ENCODE measurements around the gene WNT7B. TPM values are rescaled to one million over a fixed set of nuclear protein-coding genes. Genes with fewer than 3 reads are reported as not detected.

The WNT7B gene
- total RNA-seq, 2 donors from 2014 or later, result not detected

GRCh38 chr22:45879552-45879949, 97.4 kb downstream of the WNT7B start:
- H3K4me1 Mint-ChIP-seq, result no peaks in the 10 kb centered on the region
- H3K36me3 Mint-ChIP-seq (ENCODE audit: low read depth), result no peaks in the 10 kb centered on the region
- DNase-seq (no peak), ATAC-seq (no peak)
- no peak overlapping the region for H3K27ac Mint-ChIP-seq
- H3K9me3 ChIP-seq (ENCODE audit: control insufficient read depth, low read length, poor library complexity, severe bottlenecking), result no peaks in the 10 kb centered on the region
- peaks cover 66% of the 10 kb centered on the region for H3K27me3 Mint-ChIP-seq
- H3K4me3 Mint-ChIP-seq, result no peak overlapping the region

- no peak for ATAC-seq
- Mint-ChIP-seq H3K27me3 (peaks cover 66% of the 10 kb centered on the region), H3K4me3 (no peak overlapping the region), H3K27ac (no peak overlapping the region), H3K4me1 (no peaks in the 10 kb centered on the region), H3K36me3 (ENCODE audit: low read depth) (no peaks in the 10 kb centered on the region)
- DNase-seq, result no peak
- no peaks in the 10 kb centered on the region for H3K9me3 ChIP-seq (ENCODE audit: control insufficient read depth, low read length, poor library complexity, severe bottlenecking)
Measured at GRCh38 chr22:45878901-45879551, 97.9 kb downstream of the WNT7B start.

GRCh38 chr22:45878051-45878781, 98.7 kb downstream of the WNT7B start:
- no peaks in the 10 kb centered on the region for H3K9me3 ChIP-seq (ENCODE audit: control insufficient read depth, low read length, poor library complexity, severe bottlenecking)
- no peak overlapping the region for H3K27ac Mint-ChIP-seq
- no peaks in the 10 kb centered on the region for H3K4me1 Mint-ChIP-seq
- no peak for DNase-seq
- peaks cover 60% of the 10 kb centered on the region for H3K27me3 Mint-ChIP-seq
- no peak overlapping the region for H3K4me3 Mint-ChIP-seq
- no peaks in the 10 kb centered on the region for H3K36me3 Mint-ChIP-seq (ENCODE audit: low read depth)
- no peak for ATAC-seq

GRCh38 chr22:45877651-45878050, 99.3 kb downstream of the WNT7B start:
- H3K4me3 Mint-ChIP-seq, result no peak overlapping the region
- H3K27me3 Mint-ChIP-seq, result peaks cover 59% of the 10 kb centered on the region
- DNase-seq (no peak), ATAC-seq (no peak)
- no peaks in the 10 kb centered on the region for H3K9me3 ChIP-seq (ENCODE audit: control insufficient read depth, low read length, poor library complexity, severe bottlenecking)
- H3K36me3 Mint-ChIP-seq (ENCODE audit: low read depth), result no peaks in the 10 kb centered on the region
- H3K4me1 Mint-ChIP-seq, result no peaks in the 10 kb centered on the region
- H3K27ac Mint-ChIP-seq, result no peak overlapping the region

DNA sequence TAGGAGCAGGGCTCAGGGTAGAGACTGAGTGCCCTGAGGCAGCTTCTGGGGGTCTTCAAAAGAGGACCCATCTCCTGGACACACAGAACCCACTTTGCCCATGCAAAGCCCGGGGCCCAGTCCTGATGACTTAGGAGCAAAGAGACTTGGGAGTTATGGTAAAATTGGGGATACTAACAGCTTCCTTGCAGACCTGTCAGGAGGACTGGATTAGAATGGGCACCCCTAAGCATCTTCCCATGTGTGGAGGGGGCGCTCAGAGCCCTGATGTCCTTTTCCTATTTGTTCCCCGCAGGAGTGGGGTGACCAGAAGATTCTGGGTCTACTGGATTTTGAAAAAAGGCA, 100.0 kb downstream of the WNT7B start:
- H3K36me3 Mint-ChIP-seq (ENCODE audit: low read depth), result no peaks in the 10 kb centered on the region
- ATAC-seq (no peak), DNase-seq (no peak)
- no peaks in the 10 kb centered on the region for H3K4me1 Mint-ChIP-seq
- no peaks in the 10 kb centered on the region for H3K9me3 ChIP-seq (ENCODE audit: control insufficient read depth, low read length, poor library complexity, severe bottlenecking)
- H3K27ac Mint-ChIP-seq, result no peak overlapping the region
- peaks cover 55% of the 10 kb centered on the region for H3K27me3 Mint-ChIP-seq
- no peak overlapping the region for H3K4me3 Mint-ChIP-seq

GRCh38 chr22:45876136-45877035, 100.6 kb downstream of the WNT7B start:
- Mint-ChIP-seq H3K36me3 (ENCODE audit: low read depth) (no peaks in the 10 kb centered on the region), H3K4me3 (no peak overlapping the region), H3K27ac (no peak overlapping the region), H3K4me1 (no peaks in the 10 kb centered on the region), H3K27me3 (peaks cover 49% of the 10 kb centered on the region)
- DNase-seq (no peak), ATAC-seq (no peak)
- no peaks in the 10 kb centered on the region for H3K9me3 ChIP-seq (ENCODE audit: control insufficient read depth, low read length, poor library complexity, severe bottlenecking)

- DNase-seq (no peak), ATAC-seq (no peak)
- no peaks in the 10 kb centered on the region for H3K9me3 ChIP-seq (ENCODE audit: control insufficient read depth, low read length, poor library complexity, severe bottlenecking)
- Mint-ChIP-seq H3K4me3 (no peak overlapping the region), H3K27me3 (peaks cover 38% of the 10 kb centered on the region), H3K4me1 (peaks cover 4% of the 10 kb centered on the region), H3K27ac (no peak overlapping the region), H3K36me3 (ENCODE audit: low read depth) (peaks cover 11% of the 10 kb centered on the region)
Measured at GRCh38 chr22:45872659-45873263, 104.2 kb downstream of the WNT7B start.

DNA sequence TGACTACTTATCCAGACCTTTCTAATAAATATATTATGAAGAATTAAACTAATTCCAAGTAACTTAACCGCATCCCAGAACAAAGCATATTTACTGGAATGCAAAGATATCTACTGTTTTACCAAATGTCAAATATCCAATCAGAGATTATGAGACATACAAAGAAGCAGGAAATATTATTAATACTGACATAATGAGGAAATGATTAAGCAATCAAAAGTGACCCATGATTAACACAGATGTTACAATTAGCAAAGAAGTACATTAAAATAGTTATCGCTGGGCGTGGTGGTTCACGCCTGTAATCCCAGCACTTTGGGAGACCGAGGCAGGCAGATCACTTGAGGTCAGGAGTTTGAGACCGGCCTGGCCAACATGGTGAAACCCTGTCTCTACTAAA, 105.2 kb downstream of the WNT7B start:
- Mint-ChIP-seq H3K36me3 (ENCODE audit: low read depth) (peaks cover 11% of the 10 kb centered on the region), H3K4me1 (peaks cover 4% of the 10 kb centered on the region), H3K27me3 (peaks cover 32% of the 10 kb centered on the region), H3K4me3 (no peak overlapping the region), H3K27ac (no peak overlapping the region)
- ATAC-seq, result no peak
- no peaks in the 10 kb centered on the region for H3K9me3 ChIP-seq (ENCODE audit: control insufficient read depth, low read length, poor library complexity, severe bottlenecking)
- DNase-seq, result no peak

Other genes starting within 250 kb of the WNT7B start
- 10 to 100 TPM; 11.7 to 12.3 TPM for gene PPARA, start 173.4 kb upstream of the WNT7B start, total RNA-seq

Data from T-helper 17 cell (primary cell).